Immature natural killer cell (primary cell): ENCODE measurements around the gene MAP3K19. TPM values are rescaled to one million over a fixed set of nuclear protein-coding genes. Genes with fewer than 3 reads are reported as not detected.
"Not testable (repeated sequence)": the region's sequence is repeated elsewhere in the genome, so short reads cannot be mapped to it uniquely, and the experiment has no call there.

ENCODE experiments used
- DNase-seq, 3 donors: peaks; one replicate each; pipeline ENCODE4 v3.0.0; 2022; ENCODE audit warnings: mixed read lengths in 1 of 3
- H3K27ac Mint-ChIP-seq, 6 donors: one replicate each; pipeline ENCODE4 v1.8.0; 2020; ENCODE audit warnings: mixed read lengths in 6 of 6, mild to moderate bottlenecking in 5 of 6, inconsistent platforms in 4 of 6, moderate library complexity in 3 of 6
- H3K27me3 Mint-ChIP-seq, 3 donors: one replicate each; pipeline ENCODE4 v1.8.0; 2020 to 2021; ENCODE audit warnings: low read depth in 3 of 3, mild to moderate bottlenecking in 3 of 3, mixed read lengths in 3 of 3, moderate library complexity in 3 of 3, inconsistent platforms in 1 of 3
- H3K36me3 Mint-ChIP-seq, 3 donors: one replicate each; pipeline ENCODE4 v1.8.0; 2020; ENCODE audit warnings: mixed read lengths in 3 of 3, inconsistent platforms in 2 of 3, mild to moderate bottlenecking in 2 of 3
- H3K4me1 Mint-ChIP-seq, 2 donors: one replicate each; pipeline ENCODE4 v1.8.0; 2020; ENCODE audit warnings: inconsistent platforms in 2 of 2, mild to moderate bottlenecking in 2 of 2, mixed read lengths in 2 of 2, moderate library complexity in 1 of 2
- H3K4me3 Mint-ChIP-seq, 5 donors: one replicate each; pipeline ENCODE4 v1.8.0; 2020; ENCODE audit warnings: mild to moderate bottlenecking in 5 of 5, mixed read lengths in 5 of 5, inconsistent platforms in 3 of 5, moderate library complexity in 3 of 5
- H3K9me3 Mint-ChIP-seq, 6 donors: one replicate each; pipeline ENCODE4 v1.8.0; 2020; ENCODE audit warnings: mild to moderate bottlenecking in 6 of 6, mixed read lengths in 6 of 6, inconsistent platforms in 4 of 6, moderate library complexity in 3 of 6
- polyA plus RNA-seq, 3 donors: library from polyadenylated mRNA; unstranded; fragments of 300-500 nt; fragmentation: Illumina TruSeq; gene quantifications; one replicate each; pipeline ENCODE4 v1.2.3, GENCODE V29; 2021

The MAP3K19 gene
- polyA plus RNA-seq, 3 donors from 2014 or later: not detected

DNA sequence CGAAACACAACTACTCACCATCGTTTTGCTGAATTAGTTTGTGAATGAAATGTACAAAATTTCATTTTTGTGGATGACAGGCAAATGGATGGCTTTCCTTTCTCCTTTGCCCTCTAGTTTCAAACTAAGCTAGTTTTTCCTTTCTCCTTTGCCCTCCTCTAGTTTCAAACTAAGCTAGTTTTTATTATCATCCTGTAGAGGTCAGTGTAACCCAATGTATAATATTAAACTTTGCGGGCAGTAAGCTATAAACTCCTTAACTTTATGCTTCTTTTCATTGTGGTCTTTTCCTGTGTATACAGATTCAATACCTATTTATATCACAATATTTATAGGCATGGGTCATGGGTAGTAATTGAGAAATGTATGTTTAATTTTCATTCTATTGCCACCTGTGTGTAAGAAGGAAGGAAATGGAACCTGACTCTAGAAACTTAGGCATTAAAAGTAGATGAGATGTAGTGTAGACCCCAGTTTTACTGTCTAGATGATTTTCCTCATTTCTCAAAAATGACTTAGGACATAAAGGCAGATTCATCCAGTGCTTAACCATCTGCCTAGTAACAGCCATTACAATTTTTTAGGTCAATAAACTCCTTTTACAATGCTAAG lies 58.1 kb downstream of the MAP3K19 start:
- Mint-ChIP-seq H3K9me3 (peaks cover 0 to 5% (median 0%) of the 10 kb centered on the region in 6 donors), H3K4me1 (no peaks in the 10 kb centered on the region), H3K27me3 (peaks cover 0 to 16% (median 0%) of the 10 kb centered on the region in 3 donors), H3K27ac (no peak overlapping the region), H3K36me3 (no peaks in the 10 kb centered on the region), H3K4me3 (no peak overlapping the region)
- peak; percentile 13 to 25 (median 15) for DNase-seq

GRCh38 chr2:134985061-134985460 lies 62.2 kb downstream of the MAP3K19 start:
- no peak for DNase-seq
- H3K27ac Mint-ChIP-seq: no peak overlapping the region
- peaks cover 0 to 9% (median 2%) of the 10 kb centered on the region in 3 donors for H3K27me3 Mint-ChIP-seq
- H3K4me3 Mint-ChIP-seq: no peak overlapping the region
- no peaks in the 10 kb centered on the region for H3K4me1 Mint-ChIP-seq
- H3K9me3 Mint-ChIP-seq: peaks cover 0 to 6% (median 0%) of the 10 kb centered on the region in 6 donors
- no peaks in the 10 kb centered on the region for H3K36me3 Mint-ChIP-seq

GRCh38 chr2:134982603-134983002 lies 64.6 kb downstream of the MAP3K19 start:
- peaks cover 0 to 6% (median under 1%) of the 10 kb centered on the region in 6 donors for H3K9me3 Mint-ChIP-seq
- H3K27me3 Mint-ChIP-seq: peaks cover 0 to 2% (median 0%) of the 10 kb centered on the region in 3 donors
- H3K36me3 Mint-ChIP-seq: no peaks in the 10 kb centered on the region
- DNase-seq: no peak
- H3K4me3 Mint-ChIP-seq: no peak overlapping the region
- H3K4me1 Mint-ChIP-seq: no peaks in the 10 kb centered on the region
- no peak overlapping the region for H3K27ac Mint-ChIP-seq

- peaks cover 0 to 3% (median 0%) of the 10 kb centered on the region in 3 donors for H3K36me3 Mint-ChIP-seq
- no peak for DNase-seq
- peaks cover 0 to 2% (median 0%) of the 10 kb centered on the region in 3 donors for H3K27me3 Mint-ChIP-seq
- no peaks in the 10 kb centered on the region for H3K4me1 Mint-ChIP-seq
- no peak overlapping the region for H3K4me3 Mint-ChIP-seq
- H3K9me3 Mint-ChIP-seq: peaks cover 0 to 6% (median under 1%) of the 10 kb centered on the region in 6 donors
- no peak overlapping the region for H3K27ac Mint-ChIP-seq
These were observed 66.6 kb downstream of the MAP3K19 start for GRCh38 chr2:134980639-134981038.

- Mint-ChIP-seq H3K4me1 (no peaks in the 10 kb centered on the region), H3K27me3 (peaks cover 0 to 3% (median 2%) of the 10 kb centered on the region in 3 donors), H3K9me3 (peaks cover 7 to 9% (median 7%) of the 10 kb centered on the region in 6 donors), H3K27ac (no peak overlapping the region), H3K4me3 (no peak overlapping the region), H3K36me3 (peaks cover 7 to 10% (median 7%) of the 10 kb centered on the region in 3 donors)
- no peak for DNase-seq
These were observed 68.0 kb downstream of the MAP3K19 start for GRCh38 chr2:134979221-134979620.

DNA sequence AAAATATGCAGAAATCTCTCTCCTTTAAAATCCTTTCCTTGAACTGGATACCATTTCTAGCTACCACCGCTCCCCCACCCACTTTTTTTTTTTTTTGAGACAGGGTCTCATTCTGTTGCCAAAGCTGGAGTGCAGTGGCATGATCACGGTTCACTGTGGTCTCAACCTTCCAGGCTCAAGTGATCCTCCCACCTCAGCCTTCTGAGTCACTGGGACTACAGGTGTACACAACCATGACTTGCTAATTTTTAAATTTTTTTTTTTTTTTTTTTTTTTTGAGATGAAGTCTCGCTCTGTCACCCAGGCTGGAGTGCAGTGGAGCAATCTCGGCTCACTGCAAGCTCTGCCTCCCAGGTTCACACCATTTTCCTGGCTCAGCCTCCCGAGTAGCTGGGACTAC lies 70.1 kb downstream of the MAP3K19 start:
- peaks cover 13 to 23% (median 18%) of the 10 kb centered on the region in 6 donors for H3K9me3 Mint-ChIP-seq
- not testable (repeated sequence) for H3K27ac Mint-ChIP-seq, H3K27me3 Mint-ChIP-seq, H3K4me3 Mint-ChIP-seq, DNase-seq, H3K4me1 Mint-ChIP-seq
- peaks cover 16 to 21% (median 17%) of the 10 kb centered on the region in 3 donors for H3K36me3 Mint-ChIP-seq

DNA sequence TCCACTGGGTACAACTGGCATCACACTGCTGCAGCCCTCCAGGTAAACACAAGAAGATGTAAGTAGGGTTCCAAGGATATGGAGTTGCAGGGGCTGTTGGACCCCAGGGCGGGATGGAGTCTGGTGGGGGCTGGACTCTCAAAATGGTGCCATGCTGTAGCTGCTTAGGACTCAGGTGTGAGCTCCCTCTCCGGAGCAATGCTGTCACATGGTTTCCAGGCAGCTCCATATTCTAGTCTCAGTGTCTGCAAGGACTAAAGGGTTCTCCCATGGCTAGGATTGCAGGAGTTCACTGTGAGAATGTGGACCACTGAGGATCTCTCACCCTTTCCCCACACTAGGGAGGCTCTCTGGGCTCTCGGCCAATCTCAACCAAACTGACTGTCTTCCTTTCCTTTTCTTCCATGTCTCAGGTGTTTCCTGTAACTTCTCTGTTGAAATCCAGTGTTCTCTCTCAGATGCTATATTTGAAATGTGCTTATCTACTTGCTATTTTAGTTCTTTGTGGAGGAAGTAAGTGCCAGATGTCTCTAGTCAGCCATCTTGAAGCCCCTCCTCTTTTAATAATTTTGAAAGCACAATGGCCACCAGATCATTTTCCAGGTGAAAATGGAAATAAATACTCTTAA lies 71.1 kb downstream of the MAP3K19 start:
- DNase-seq: no peak
- H3K36me3 Mint-ChIP-seq: peaks cover 17 to 21% (median 20%) of the 10 kb centered on the region in 3 donors
- peaks cover 13 to 23% (median 19%) of the 10 kb centered on the region in 6 donors for H3K9me3 Mint-ChIP-seq
- no peak overlapping the region for H3K4me3 Mint-ChIP-seq
- no peaks in the 10 kb centered on the region for H3K4me1 Mint-ChIP-seq
- no peak overlapping the region for H3K27ac Mint-ChIP-seq
- peaks cover 0 to 10% (median 4%) of the 10 kb centered on the region in 3 donors for H3K27me3 Mint-ChIP-seq

- no peak for DNase-seq
- Mint-ChIP-seq H3K9me3 (peaks cover 13 to 23% (median 19%) of the 10 kb centered on the region in 6 donors), H3K36me3 (peaks cover 17 to 21% (median 20%) of the 10 kb centered on the region in 3 donors), H3K4me1 (no peaks in the 10 kb centered on the region), H3K4me3 (no peak overlapping the region), H3K27ac (no peak overlapping the region), H3K27me3 (peaks cover 0 to 10% (median 4%) of the 10 kb centered on the region in 3 donors)
These were observed 71.8 kb downstream of the MAP3K19 start for GRCh38 chr2:134975281-134976009.

GRCh38 chr2:134973241-134974138 lies 73.8 kb downstream of the MAP3K19 start:
- no peaks in the 10 kb centered on the region for H3K4me1 Mint-ChIP-seq
- no peak overlapping the region for H3K27ac Mint-ChIP-seq
- peaks cover 13 to 23% (median 19%) of the 10 kb centered on the region in 6 donors for H3K9me3 Mint-ChIP-seq
- H3K27me3 Mint-ChIP-seq: peaks cover 0 to 10% (median 1%) of the 10 kb centered on the region in 3 donors
- H3K36me3 Mint-ChIP-seq: peaks cover 17 to 21% (median 20%) of the 10 kb centered on the region in 3 donors
- no peak overlapping the region for H3K4me3 Mint-ChIP-seq
- DNase-seq: no peak

DNA sequence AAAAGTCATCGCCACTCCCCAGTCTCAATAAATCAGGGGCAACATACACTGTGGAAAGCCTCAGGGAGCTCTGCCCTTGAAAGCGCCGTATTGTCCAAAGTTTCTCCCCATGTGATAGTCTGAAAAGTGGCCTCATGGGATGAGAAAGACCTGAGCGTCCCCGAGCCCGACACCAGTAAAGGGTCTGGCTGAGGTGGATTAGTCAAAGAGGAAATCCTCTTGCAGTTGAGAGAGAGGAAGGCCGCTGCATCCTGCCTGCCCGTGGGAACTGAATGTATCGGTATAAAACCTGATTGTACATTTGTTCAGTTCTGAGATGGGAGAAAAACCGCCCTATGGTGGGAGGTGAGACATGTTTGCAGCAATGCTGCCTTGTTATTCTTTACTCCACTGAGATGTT lies 80.1 kb downstream of the MAP3K19 start:
- not testable (repeated sequence) for H3K27ac Mint-ChIP-seq, H3K27me3 Mint-ChIP-seq, DNase-seq, H3K36me3 Mint-ChIP-seq, H3K9me3 Mint-ChIP-seq, H3K4me3 Mint-ChIP-seq, H3K4me1 Mint-ChIP-seq

DNA sequence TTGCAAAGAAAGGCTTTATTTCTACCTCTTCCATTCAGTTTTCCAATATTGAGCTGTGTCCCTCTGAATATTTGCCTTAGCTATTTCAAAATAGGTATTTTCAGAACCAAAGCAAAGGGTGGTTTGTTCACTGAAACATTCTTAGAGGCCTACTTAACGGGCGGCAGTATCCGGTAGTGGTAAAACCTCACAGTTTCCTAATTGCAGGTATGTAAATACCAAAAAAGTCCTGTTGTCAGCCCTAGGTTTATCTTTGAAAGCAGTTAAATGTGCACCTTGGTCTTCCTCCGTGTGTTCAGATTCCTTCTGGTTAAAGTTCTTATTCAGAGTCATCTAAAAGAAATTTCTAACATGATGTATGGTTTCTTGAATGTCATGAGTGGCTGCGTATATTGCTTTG lies 89.8 kb downstream of the MAP3K19 start:
- Mint-ChIP-seq H3K27me3 (peaks cover 0 to 3% (median 0%) of the 10 kb centered on the region in 3 donors), H3K4me1 (peaks cover 0 to under 1% of the 10 kb centered on the region in 2 donors), H3K9me3 (no peaks in the 10 kb centered on the region), H3K36me3 (peaks cover 9 to 19% (median 13%) of the 10 kb centered on the region in 3 donors), H3K27ac (no peak overlapping the region), H3K4me3 (no peak overlapping the region)
- DNase-seq: no peak

DNA sequence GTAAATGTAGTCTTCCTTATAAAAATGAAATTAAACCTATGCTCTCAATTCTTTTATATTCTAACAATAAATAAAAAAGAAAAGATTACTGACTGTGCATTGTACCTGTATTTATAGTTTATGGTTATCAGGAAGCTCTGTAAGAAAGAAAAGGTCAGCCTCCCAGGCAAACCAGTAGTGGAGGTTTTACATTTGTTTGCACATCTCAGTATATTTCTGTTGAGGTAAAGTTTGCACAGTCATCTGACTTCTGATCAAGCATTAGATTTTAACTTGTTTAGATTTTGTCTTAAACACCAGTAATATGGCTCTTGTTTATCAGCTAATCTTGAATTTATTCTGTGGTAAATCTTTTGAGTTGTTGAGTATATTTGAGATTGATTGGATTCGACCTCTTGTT lies 91.5 kb downstream of the MAP3K19 start:
- Mint-ChIP-seq H3K4me3 (no peak overlapping the region), H3K27ac (no peak overlapping the region), H3K4me1 (peaks cover 0 to 11% of the 10 kb centered on the region in 2 donors), H3K9me3 (no peaks in the 10 kb centered on the region), H3K27me3 (peaks cover 0 to 3% (median 0%) of the 10 kb centered on the region in 3 donors), H3K36me3 (peaks cover 13 to 27% (median 16%) of the 10 kb centered on the region in 3 donors)
- DNase-seq: no peak

DNA sequence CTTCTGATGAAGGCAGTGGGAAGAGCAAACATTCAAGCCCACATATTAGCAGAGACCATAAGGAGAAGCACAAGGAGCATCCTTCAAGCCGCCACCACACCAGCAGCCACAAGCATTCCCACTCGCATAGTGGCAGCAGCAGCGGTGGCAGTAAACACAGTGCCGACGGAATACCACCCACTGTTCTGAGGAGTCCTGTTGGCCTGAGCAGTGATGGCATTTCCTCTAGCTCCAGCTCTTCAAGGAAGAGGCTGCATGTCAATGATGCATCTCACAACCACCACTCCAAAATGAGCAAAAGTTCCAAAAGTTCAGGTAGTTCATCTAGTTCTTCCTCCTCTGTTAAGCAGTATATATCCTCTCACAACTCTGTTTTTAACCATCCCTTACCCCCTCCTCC lies 93.2 kb downstream of the MAP3K19 start:
- Mint-ChIP-seq H3K27me3 (peaks cover 0 to 2% (median 1%) of the 10 kb centered on the region in 3 donors), H3K27ac (peak overlapping the region in 1 of 6 donors; percentile 23), H3K4me3 (no peak overlapping the region), H3K36me3 (peaks cover 13 to 32% (median 21%) of the 10 kb centered on the region in 3 donors), H3K9me3 (no peaks in the 10 kb centered on the region), H3K4me1 (peaks cover 13 to 28% of the 10 kb centered on the region in 2 donors)
- no peak for DNase-seq
